Right lobe of liver (tissue), 6 donors: ENCODE results near the gene NVL. TPM values are rescaled to one million over a fixed set of nuclear protein-coding genes. Genes with fewer than 3 reads are reported as not detected.
"Not testable (repeated sequence)": the region's sequence is repeated elsewhere in the genome, so short reads cannot be mapped to it uniquely, and the experiment has no call there.

ENCODE experiments used
- ATAC-seq, 4 donors: fragments of 200-7000 bp; cut with Tn5 transposase; one replicate each; pipeline ENCODE4 v1.9.1; 2020; ENCODE audit warnings: mild to moderate bottlenecking in 4 of 4, moderate library complexity in 4 of 4
- DNase-seq, 3 donors: peaks; one replicate each; pipeline ENCODE4 v3.0.0-alpha.2; 2020
- H3K27ac ChIP-seq, 3 donors: fragments of 200-600 bp; one replicate each; pipeline ENCODE4 v1.8.0; 2022
- H3K27me3 ChIP-seq, 2 donors: fragments of 200-600 bp; one replicate each; pipeline ENCODE4 v1.8.0; 2022
- H3K36me3 ChIP-seq, 4 donors: fragments of 200-600 bp; sonication (generic) in 1 of 4; one replicate each; pipeline versions ENCODE4 v1.5.1 to v1.8.0; 2017 to 2022; ENCODE audit warnings: control low read depth in 1 of 4
- H3K4me1 ChIP-seq, 4 donors: fragments of 200-600 bp; sonication (generic) in 1 of 4; one replicate each; pipeline versions ENCODE4 v1.5.1 to v1.8.0; 2017 to 2022; ENCODE audit warnings: control low read depth in 1 of 4
- H3K4me3 ChIP-seq, 3 donors: fragments of 200-600 bp; one replicate each; pipeline ENCODE4 v1.8.0; 2022
- H3K9me3 ChIP-seq, 4 donors: fragments of 200-600 bp; sonication (generic) in 1 of 4; one replicate each; pipeline versions ENCODE4 v1.5.1 to v1.8.0; 2017 to 2022; ENCODE audit warnings: control low read depth in 1 of 4
- POLR2A ChIP-seq: fragments of 450-650 bp; IDR thresholded peaks from one replicate; pipeline ENCODE4 v1.6.1; 2017; ENCODE audit warnings: antibody characterized with exemption, mild to moderate bottlenecking
- WGBS: methylation state at CpG from one replicate; pipeline ENCODE4 v1.1.6; 2018; ENCODE audit warnings: low coverage, low lambda C conversion rate; ENCODE audit not compliant: insufficient coverage; ENCODE audit errors: missing lambda C conversion rate; 5-methylcytosine and 5-hydroxymethylcytosine counted together
- intact Hi-C, 2 donors: fragments of 100-400 bp; cut with DNase I; formaldehyde crosslinking; loops; one replicate each; pipeline versions ENCODE4 v1.11.2 to v1.14.1; 2022
- total RNA-seq, 6 experiments: library from RNA; depleted of rRNA in 2 of 6; stranded (reverse); fragments of >200 nt in 2 of 6; fragmentation: NEBNext Ultra II Directional in 3 of 6; extraction: Animal tissue kit (Norgen Biotek cat#: 25700) in 3 of 6; gene quantifications; one replicate each; pipeline versions ENCODE4 v1.1.0 to v1.2.4, GENCODE V29; 2016 to 2023
- TF ChIP-seq, protein P1 (sequence below), 4 donors: fragments of 200-600 bp in 3 of 4; fragments of 450-650 bp in 1 of 4; IDR thresholded peaks; one replicate each; pipeline versions ENCODE4 v1.5.1 to v1.8.0; 2016 to 2022; ENCODE audit warnings: antibody characterized with exemption in 4 of 4, mild to moderate bottlenecking in 2 of 4
- donor health status: DM: no; HTN: yes; CAD: no.
- donor health status: DM: no; HTN: no; CAD: no.
- donor health status: DM: no; HTN: no; CAD: no.
- donor health status: DM: no; HTN: yes; CAD: no.
- donor health status: DM: no; HTN: yes; CAD: no.

NVL gene
- total RNA-seq, 6 experiments from 2014 or later: 4.5 to 8.9 (median 6.8) TPM

DNA sequence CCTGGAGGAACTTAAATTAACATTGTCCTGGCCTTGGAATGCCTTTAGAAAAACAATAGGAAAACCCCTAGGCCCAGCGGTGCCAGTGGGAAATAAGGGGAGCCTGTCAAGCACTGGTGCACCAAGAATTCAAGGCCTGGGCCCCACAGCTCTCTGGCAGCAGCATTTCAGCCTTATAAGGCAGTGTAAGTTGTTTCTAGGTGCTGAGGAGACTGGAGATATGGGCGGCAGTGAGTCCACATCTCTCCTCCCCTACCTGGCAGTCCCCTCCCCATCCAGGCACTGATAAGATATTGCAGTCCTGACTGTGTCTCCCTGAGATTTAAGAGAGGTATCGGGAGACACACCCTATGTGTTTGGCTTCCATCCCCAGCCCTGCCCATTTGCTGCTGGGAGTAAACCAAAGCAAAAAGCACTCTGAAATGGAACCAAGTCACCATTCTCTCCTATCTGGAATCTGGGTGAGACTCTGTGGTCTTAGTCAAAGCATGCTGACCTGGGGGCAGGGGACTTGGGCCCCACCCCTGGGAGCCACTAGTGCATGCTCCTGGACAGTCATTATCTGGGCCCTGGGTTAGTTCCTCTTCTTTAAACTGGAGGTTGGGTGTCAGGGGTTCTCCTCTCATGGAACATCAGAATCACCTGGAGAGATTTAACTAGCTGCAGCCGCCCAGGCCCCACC is 116.4 kb downstream of the NVL start:
- H3K4me1 ChIP-seq: peaks cover 0 to 28% (median 4%) of the 10 kb centered on the region in 4 donors
- no peak overlapping the region for H3K27ac ChIP-seq
- no peak overlapping the region for H3K4me3 ChIP-seq
- no peaks in the 10 kb centered on the region for H3K27me3 ChIP-seq
- no peaks in the 10 kb centered on the region for H3K36me3 ChIP-seq
- ATAC-seq (no peak), DNase-seq (no peak)
- no peak for TF ChIP-seq POLR2A
- TF ChIP-seq, protein P1, sequence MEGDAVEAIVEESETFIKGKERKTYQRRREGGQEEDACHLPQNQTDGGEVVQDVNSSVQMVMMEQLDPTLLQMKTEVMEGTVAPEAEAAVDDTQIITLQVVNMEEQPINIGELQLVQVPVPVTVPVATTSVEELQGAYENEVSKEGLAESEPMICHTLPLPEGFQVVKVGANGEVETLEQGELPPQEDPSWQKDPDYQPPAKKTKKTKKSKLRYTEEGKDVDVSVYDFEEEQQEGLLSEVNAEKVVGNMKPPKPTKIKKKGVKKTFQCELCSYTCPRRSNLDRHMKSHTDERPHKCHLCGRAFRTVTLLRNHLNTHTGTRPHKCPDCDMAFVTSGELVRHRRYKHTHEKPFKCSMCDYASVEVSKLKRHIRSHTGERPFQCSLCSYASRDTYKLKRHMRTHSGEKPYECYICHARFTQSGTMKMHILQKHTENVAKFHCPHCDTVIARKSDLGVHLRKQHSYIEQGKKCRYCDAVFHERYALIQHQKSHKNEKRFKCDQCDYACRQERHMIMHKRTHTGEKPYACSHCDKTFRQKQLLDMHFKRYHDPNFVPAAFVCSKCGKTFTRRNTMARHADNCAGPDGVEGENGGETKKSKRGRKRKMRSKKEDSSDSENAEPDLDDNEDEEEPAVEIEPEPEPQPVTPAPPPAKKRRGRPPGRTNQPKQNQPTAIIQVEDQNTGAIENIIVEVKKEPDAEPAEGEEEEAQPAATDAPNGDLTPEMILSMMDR (IDR thresholded peaks at IDR 0.05): no peak
- intact Hi-C loops: no loop called here
- H3K9me3 ChIP-seq: no peaks in the 10 kb centered on the region
- WGBS: no CpG with 5 or more reads among the region's 4 CpGs

DNA sequence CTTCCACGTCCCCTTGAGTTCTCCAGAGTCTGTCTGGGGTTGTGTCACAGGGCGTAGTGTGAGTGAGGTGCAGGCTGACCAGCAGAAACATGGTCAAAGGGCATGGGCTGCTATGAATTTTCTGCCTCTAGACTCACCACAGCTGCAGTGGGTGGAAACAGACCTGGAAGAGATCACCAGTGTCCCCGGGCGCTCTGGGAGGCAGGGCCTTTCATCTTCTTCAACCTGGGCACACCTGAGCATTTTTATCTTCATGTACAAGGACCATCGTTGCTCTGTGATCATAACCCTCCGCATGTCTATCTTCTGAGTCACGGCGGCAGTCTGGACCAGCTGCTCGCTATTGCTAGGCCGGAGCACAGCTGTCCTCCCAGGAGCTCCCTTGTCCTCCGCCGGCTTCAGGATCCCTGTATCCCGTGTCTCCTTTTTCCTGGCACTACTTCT is 117.3 kb downstream of the NVL start:
- TF ChIP-seq POLR2A: no peak
- Histone ChIP-seq H3K27ac (peak overlapping the region in 1 of 3 donors; percentile 18), H3K9me3 (no peaks in the 10 kb centered on the region), H3K36me3 (no peaks in the 10 kb centered on the region), H3K4me3 (no peak overlapping the region), H3K4me1 (peaks cover 0 to 28% (median 4%) of the 10 kb centered on the region in 4 donors), H3K27me3 (no peaks in the 10 kb centered on the region)
- WGBS: 67% methylated on average over 11 of the region's 13 CpGs
- peak in 2 of 3 donors; percentile 38 to 60 for DNase-seq
- peak; percentile 81 to 87 (median 84) for ATAC-seq
- intact Hi-C loops: no loop called here

DNA sequence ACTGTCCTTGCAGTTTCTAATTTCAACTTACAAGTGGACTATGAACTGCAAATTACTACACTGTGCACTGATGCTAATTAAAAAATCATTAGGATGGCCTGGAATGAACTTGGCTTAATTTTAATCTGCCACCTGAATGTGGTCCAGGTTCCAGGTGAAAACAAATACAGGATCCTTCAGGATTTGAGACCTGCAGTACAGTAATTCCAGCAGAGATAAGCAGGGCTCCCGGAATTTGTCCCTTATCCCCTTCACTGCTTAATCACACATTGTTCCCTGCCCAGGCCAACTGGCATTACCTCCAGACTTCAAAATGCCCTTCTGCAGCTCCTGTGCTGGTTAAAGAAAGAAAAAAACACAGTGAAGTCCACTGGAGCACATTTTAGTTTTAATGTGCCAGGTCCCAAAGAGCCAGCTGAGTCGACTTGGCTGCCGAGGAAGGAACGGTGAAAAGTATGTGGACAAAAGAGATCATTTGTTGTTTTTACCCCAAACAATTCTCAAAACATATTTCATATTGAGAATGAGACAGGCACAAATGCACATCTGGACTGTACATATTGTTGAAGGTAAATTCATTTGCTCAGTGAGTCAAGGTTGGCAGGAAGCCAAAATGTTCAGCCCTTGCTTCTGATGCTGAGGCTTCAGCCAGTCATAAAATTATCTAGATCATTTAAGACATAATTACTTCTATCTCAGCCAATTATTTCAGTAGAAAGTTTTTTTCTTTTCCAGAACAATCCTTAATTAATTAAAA is 118.6 kb downstream of the NVL start:
- DNase-seq: peak in 1 of 3 donors; percentile 57
- intact Hi-C loops: no loop called here

DNA sequence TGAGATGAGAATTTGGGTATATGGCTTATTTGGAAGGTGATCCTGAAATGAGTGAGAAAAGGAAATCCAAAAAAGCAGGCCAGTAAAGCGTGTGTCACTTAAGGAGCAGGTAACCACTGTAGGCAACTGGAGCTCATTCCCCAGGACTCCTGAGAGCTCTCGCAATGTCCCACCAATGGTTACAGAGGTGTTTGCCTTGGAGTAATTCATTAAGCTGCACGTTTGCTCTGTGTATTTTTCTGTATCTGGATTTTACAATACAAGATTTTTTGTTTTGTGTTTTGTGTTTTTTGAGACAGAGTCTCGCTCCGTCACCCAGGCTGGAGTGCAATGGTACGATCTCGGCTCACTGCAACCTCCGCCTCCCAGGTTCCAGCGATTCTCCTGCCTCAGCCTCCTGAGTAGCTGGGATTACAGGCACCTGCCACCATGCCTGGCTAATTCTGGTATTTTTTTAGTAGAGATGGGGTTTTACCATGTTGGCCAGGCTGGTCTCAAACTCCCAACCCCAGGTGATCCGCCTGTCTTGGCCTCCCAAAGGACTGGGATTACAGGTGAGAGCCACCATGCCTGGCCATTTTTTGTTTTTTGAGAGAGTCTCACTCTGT is 123.9 kb downstream of the NVL start:
- intact Hi-C loops, H3K36me3 ChIP-seq, H3K4me3 ChIP-seq, H3K9me3 ChIP-seq, H3K27me3 ChIP-seq, DNase-seq: not testable (repeated sequence)
- peak; percentile 45 to 66 (median 59) for ATAC-seq
- peaks cover 0 to 38% (median 11%) of the 10 kb centered on the region in 4 donors for H3K4me1 ChIP-seq
- peak overlapping the region in 2 of 3 donors; percentile 39 to 48 for H3K27ac ChIP-seq
- 56% methylated on average over 6 of the region's 10 CpGs for WGBS

More for the DNA sequence above, 118.6 kb downstream of the NVL start:
- TF ChIP-seq, protein P1 (IDR thresholded peaks at IDR 0.05): no peak
- TF ChIP-seq POLR2A: no peak
- no peaks in the 10 kb centered on the region for H3K36me3 ChIP-seq
- ATAC-seq: peak; percentile 53 to 71 (median 56)
- no peaks in the 10 kb centered on the region for H3K27me3 ChIP-seq
- H3K4me3 ChIP-seq: no peak overlapping the region
- peaks cover 0 to 35% (median 4%) of the 10 kb centered on the region in 4 donors for H3K4me1 ChIP-seq
- H3K27ac ChIP-seq: peak overlapping the region in 2 of 3 donors; percentile 2 to 4
- 21% methylated on average over 4 of the region's 4 CpGs for WGBS
- H3K9me3 ChIP-seq: no peaks in the 10 kb centered on the region

DNA sequence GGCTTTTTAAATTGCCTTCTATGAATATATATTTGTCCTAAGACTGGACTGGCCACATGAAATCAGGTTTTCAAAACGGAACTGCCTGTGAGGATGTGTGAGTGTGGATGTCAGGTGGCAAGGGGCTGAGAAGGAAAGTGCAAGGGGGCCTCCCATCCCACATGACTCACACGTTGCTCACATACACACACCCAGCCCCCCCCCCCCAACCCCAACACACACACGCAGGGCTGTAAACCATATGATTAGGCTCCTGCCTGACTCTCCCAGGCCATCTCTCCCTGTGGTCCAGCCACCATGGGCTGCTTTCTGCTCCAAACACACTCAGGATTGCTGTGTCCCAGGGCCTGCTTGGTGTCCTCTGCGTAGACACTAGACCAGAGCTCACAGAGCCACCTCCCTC is 124.5 kb downstream of the NVL start:
- peak overlapping the region in 2 of 3 donors; percentile 39 to 48 for H3K27ac ChIP-seq
- no peaks in the 10 kb centered on the region for H3K9me3 ChIP-seq
- H3K4me3 ChIP-seq: no peak overlapping the region
- H3K4me1 ChIP-seq: peaks cover 0 to 32% (median 11%) of the 10 kb centered on the region in 4 donors
- 8% methylated on average over 4 of the region's 4 CpGs for WGBS
- ATAC-seq (peak; percentile 14 to 42 (median 26)), DNase-seq (no peak)
- H3K36me3 ChIP-seq: no peaks in the 10 kb centered on the region
- intact Hi-C loops: no loop called here
- no peak for TF ChIP-seq POLR2A
- TF ChIP-seq, protein P1 (IDR thresholded peaks at IDR 0.05): no peak
- H3K27me3 ChIP-seq: no peaks in the 10 kb centered on the region
